GM18502 (cell line): Measurements from ENCODE around the gene NOL9.
A peak's percentile ranks its signal among the peaks of the same experiment; 100 is the strongest.
"Not testable (repeated sequence)": the region's sequence is repeated elsewhere in the genome, so short reads cannot be mapped to it uniquely, and the experiment has no call there.

Source experiments
- ATAC-seq: cut with Tn5 transposase; IDR thresholded peaks from one replicate; pipeline ENCODE4 v1.9.1; 2021; ENCODE audit warnings: mild to moderate bottlenecking; ENCODE audit not compliant: unreplicated experiment, poor library complexity

The NOL9 gene

GRCh38 chr1:6493834-6494223 is 60.5 kb downstream of the NOL9 start:
- ATAC-seq, result not testable (repeated sequence)

GRCh38 chr1:6491966-6492365 is 62.3 kb downstream of the NOL9 start:
- ATAC-seq, result no peak

GRCh38 chr1:6491480-6491962 is 62.8 kb downstream of the NOL9 start, which contains the start of gene PLEKHG5:
PLEKHG5 (minus strand) TSS chr1:6491667; CDS start chr1:6477571, 14,096 bp downstream.
- no peak for ATAC-seq

- ATAC-seq, result no peak
Measured at GRCh38 chr1:6491081-6491449, 63.2 kb downstream of the NOL9 start.

- peak; percentile 56 for ATAC-seq
Measured at GRCh38 chr1:6490181-6491080, 63.9 kb downstream of the NOL9 start.

GRCh38 chr1:6489799-6490180 is 64.5 kb downstream of the NOL9 start:
- peak; percentile 59 for ATAC-seq

- ATAC-seq, result no peak
Measured at GRCh38 chr1:6489383-6489765, 64.9 kb downstream of the NOL9 start.

GRCh38 chr1:6488602-6489382 is 65.5 kb downstream of the NOL9 start:
- no peak for ATAC-seq

GRCh38 chr1:6487804-6488484 is 66.4 kb downstream of the NOL9 start:
- ATAC-seq, result no peak

- peak; percentile 50 for ATAC-seq
Measured at GRCh38 chr1:6486433-6487011, 67.8 kb downstream of the NOL9 start.

- ATAC-seq, result no peak
Measured at GRCh38 chr1:6485168-6486101, 68.9 kb downstream of the NOL9 start.

GRCh38 chr1:6484826-6485167 is 69.5 kb downstream of the NOL9 start:
- no peak for ATAC-seq

- ATAC-seq, result no peak
Measured at GRCh38 chr1:6483761-6484117, 70.6 kb downstream of the NOL9 start.

- no peak for ATAC-seq
Measured at GRCh38 chr1:6483017-6483760, 71.1 kb downstream of the NOL9 start.

GRCh38 chr1:6481820-6482219 is 72.5 kb downstream of the NOL9 start:
- ATAC-seq, result no peak

GRCh38 chr1:6477039-6477820 is 77.1 kb downstream of the NOL9 start:
- no peak for ATAC-seq

- no peak for ATAC-seq
Measured at GRCh38 chr1:6476483-6476882, 77.8 kb downstream of the NOL9 start.
